ENCODE results near the gene PPP1R13B. TPM values are rescaled to one million over a fixed set of nuclear protein-coding genes. Genes with fewer than 3 reads are reported as not detected.

The PPP1R13B gene
- total RNA-seq, 2 donors from 2014 or later: 11.7 to 12.1 TPM

GRCh38 chr14:103736546-103737431 lies 110.6 kb downstream of the PPP1R13B start:
- DNase-seq (ENCODE audit: low spot score in 2 of 2) (no peak), ATAC-seq (no peak)
- H3K9me3 Mint-ChIP-seq: no peaks in the 10 kb centered on the region
- H3K27ac Mint-ChIP-seq: no peak overlapping the region
- H3K36me3 Mint-ChIP-seq: no peaks in the 10 kb centered on the region

DNA sequence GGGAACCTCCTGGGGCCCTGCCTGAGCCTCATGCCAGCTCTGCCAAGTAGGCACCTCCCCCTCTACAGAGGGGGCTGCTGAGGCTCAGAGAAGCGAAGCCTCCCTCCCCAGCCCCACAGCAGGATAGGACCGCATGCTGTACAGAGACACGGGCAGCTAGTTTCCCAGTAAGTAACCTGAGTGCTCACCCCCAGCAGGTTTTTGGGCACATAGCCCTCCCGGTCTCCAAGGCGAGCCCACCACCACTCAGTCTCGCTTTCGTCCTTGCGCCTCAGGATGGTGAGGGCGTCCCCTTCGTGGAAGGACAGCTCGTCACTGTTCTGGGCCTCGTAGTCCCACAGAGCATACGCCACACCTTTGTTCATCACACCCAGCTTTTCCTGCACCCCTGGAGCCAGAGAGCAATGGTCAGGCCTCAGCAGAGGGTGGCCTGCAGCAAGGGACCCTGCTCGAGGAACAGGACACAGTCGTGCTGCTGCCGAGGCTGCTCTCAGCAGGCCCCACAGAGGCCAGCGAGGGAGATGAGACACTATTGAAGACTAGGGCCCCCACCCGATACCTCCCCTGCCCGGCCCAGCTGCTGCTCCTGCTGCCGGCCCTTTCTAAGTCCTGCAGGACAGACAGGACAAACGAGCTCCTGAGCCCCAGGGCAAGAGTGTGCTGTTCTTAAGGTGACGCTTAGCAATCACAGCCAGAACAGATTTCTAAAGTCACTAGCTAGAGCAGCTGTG lies 111.4 kb downstream of the PPP1R13B start:
- ATAC-seq (no peak), DNase-seq (ENCODE audit: low spot score in 2 of 2) (no peak)
- H3K36me3 Mint-ChIP-seq: no peaks in the 10 kb centered on the region
- H3K27ac Mint-ChIP-seq: no peak overlapping the region
- H3K9me3 Mint-ChIP-seq: no peaks in the 10 kb centered on the region

DNA sequence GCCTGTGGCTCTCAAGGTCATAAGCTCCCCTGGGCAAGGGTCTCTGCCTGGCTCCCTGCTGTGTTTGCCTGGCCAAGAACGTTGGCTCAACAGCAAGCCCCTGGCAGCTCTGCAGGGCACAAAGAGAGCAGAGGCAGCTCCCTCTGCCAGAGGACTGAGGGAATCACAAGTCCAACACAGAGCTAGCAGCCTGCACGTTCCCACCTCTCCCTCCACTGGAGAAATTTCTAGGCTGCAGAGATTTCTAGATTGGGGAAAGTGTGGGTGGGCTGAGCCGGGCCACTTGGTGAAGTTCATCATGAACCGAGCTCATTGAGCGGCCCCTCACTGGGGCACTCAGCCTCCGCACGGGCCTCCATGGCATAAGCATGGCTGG lies 111.9 kb downstream of the PPP1R13B start:
- DNase-seq (ENCODE audit: low spot score in 2 of 2) (no peak), ATAC-seq (no peak)
- Mint-ChIP-seq H3K36me3 (no peaks in the 10 kb centered on the region), H3K9me3 (no peaks in the 10 kb centered on the region), H3K27ac (no peak overlapping the region)

DNA sequence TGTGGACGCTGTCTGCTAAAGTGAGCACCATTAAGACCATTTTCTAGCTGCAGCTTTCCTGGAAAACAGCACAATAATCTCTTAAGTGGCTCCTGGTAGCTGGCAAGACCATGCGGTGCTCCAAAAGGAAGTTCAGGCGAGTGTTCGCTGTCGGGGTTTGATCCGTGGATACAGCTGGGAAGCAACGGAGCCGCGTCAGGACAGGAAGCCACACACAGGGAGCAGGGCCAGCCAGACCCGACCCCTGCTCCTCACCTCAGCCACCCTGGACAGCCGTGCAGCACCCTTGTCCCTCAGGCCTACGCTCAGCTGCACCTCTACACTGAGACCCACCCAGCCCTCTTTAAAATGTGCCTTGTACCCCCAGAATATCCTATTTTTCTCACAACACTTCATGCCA lies 112.4 kb downstream of the PPP1R13B start:
- ATAC-seq (no peak), DNase-seq (ENCODE audit: low spot score in 2 of 2) (no peak)
- Mint-ChIP-seq H3K27ac (peak overlapping the region in 1 of 2 donors; percentile 19), H3K9me3 (no peaks in the 10 kb centered on the region), H3K36me3 (no peaks in the 10 kb centered on the region)

- H3K9me3 Mint-ChIP-seq: no peaks in the 10 kb centered on the region
- H3K27ac Mint-ChIP-seq: peak overlapping the region in 1 of 2 donors; percentile 19
- no peak for DNase-seq (ENCODE audit: low spot score in 2 of 2)
- no peaks in the 10 kb centered on the region for H3K36me3 Mint-ChIP-seq
- no peak for ATAC-seq
Observed at GRCh38 chr14:103734081-103734888, 113.1 kb downstream of the PPP1R13B start.

GRCh38 chr14:103733651-103734050 lies 113.7 kb downstream of the PPP1R13B start:
- no peak for DNase-seq (ENCODE audit: low spot score in 2 of 2)
- no peak for ATAC-seq
- no peaks in the 10 kb centered on the region for H3K9me3 Mint-ChIP-seq
- H3K36me3 Mint-ChIP-seq: no peaks in the 10 kb centered on the region
- H3K27ac Mint-ChIP-seq: no peak overlapping the region

GRCh38 chr14:103732868-103733620 lies 114.3 kb downstream of the PPP1R13B start:
- Mint-ChIP-seq H3K9me3 (no peaks in the 10 kb centered on the region), H3K27ac (peak overlapping the region; percentile 66 to 85), H3K36me3 (no peaks in the 10 kb centered on the region)
- no peak for ATAC-seq
- DNase-seq (ENCODE audit: low spot score in 2 of 2): no peak

DNA sequence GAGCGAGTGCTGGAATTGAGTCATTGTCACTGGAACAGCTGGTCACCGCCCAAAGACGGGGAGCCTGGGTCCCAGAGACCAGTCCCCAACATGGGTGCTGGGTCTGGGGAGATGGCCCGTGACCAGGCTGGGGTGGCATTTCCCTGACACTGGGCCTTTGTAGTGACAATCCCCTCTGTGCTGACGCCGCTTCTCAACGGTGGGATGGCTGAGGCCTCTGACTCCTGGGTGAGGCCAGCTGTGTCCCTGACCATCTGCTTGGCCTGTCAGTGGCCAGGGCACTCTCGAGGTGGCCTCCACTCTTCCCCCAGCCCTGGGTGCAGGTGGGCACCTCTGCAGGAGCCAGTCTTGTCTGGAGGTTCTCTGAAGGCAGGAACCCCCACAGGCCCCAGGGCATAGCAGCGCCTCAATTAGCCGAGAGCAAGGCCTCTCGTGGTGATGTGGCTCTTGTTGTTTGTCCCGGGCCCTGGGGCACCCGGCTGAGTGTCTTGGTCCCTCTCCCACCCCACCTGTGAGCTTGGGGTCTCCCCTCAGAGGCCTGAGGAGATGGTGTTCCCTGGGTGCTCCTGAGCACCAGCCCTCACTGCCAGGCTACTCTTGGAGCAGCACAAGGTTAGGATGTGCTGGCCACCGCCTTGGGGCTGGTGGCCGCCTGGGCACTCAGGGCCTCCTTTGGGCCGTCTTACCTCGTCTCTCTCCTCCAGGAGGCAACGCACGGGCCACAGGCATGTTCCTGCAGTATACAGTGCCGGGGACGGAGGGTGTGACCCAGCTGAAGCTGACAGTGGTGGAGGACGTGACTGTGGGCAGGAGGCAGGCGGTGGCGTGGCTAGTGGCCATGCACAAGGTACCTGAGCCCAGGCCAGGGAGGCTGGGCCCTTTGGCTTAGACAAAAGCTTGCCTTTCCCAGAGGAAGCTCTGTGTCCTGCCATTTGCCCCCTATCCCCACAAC lies 115.2 kb downstream of the PPP1R13B start:
- ATAC-seq (no peak), DNase-seq (ENCODE audit: low spot score in 2 of 2) (no peak)
- Mint-ChIP-seq H3K27ac (peak overlapping the region in 1 of 2 donors; percentile 66), H3K9me3 (no peaks in the 10 kb centered on the region), H3K36me3 (no peaks in the 10 kb centered on the region)

DNA sequence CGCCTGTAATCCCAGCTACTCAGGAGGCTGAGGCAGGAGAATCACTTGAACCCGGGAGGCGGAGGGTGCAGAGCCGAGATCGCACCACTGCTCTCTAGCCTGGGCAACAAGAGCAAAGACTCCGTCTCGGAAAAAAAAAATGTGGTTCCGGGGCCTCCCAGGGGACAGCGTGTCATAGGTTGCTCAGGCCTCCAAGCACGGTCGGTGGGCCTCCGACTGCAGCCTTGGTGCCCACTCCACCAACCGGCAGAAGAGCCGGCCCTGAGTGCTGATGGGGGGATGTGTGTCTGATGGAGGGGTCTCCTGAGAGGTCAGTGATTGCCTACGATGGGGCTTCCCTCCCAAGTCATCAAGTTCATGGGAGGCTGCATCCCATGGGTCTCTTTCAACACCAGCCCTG lies 115.9 kb downstream of the PPP1R13B start:
- Mint-ChIP-seq H3K27ac (no peak overlapping the region), H3K36me3 (no peaks in the 10 kb centered on the region)
- ATAC-seq: no peak

DNA sequence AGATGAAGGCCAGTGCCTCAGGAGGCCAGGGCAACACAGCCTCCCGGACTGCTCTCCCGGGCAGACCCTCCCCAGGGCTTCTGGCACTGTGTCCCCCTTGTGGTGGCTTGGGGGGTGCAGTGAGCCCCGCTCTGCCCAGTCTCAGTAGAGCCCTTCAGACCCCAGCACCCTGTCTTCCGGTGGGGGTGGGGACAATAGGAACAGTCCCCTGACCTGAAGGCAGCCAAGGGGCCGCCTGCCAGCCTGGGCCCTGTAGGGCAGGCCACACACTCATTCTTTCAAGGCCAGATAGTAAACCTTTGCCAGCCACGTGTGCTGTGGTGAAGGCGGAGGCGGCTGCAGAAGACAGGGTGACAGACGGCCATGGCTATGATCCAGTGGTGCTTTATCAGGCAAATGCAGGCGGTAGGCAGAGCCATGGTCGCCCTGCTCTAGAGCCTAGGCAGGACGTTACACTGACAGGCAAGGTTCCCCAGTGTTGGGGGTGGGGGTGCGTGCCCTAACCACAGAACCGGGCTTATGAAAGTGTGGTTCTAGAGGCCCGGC lies 116.8 kb downstream of the PPP1R13B start:
- Mint-ChIP-seq H3K36me3 (no peaks in the 10 kb centered on the region), H3K9me3 (no peaks in the 10 kb centered on the region), H3K27ac (no peak overlapping the region)
- ATAC-seq (no peak), DNase-seq (ENCODE audit: low spot score in 2 of 2) (no peak)

More for the DNA sequence above, 115.9 kb downstream of the PPP1R13B start:
- DNase-seq (ENCODE audit: low spot score in 2 of 2): no peak
- no peaks in the 10 kb centered on the region for H3K9me3 Mint-ChIP-seq

GRCh38 chr14:103729496-103730448 lies 117.6 kb downstream of the PPP1R13B start:
- H3K36me3 Mint-ChIP-seq: no peaks in the 10 kb centered on the region
- no peak for ATAC-seq

DNA sequence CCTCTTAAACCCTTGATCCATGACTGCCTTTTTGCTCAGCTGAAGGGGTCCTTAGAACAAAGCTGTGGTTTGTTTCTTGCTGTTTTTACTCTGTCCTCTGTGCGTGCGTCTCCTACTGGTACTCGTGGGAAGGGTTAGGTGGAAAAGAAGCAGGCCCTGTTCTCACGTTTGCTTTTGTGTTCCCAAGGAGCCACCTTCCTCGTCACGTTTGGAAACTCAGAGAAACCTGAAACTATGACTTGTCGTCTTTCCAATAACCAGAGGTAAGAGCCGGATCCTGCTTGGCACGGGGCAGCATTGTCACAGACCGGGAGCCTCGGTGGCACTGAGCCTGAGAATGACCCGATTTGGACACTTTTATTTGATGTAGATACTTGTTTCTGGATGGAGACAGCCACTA lies 118.7 kb downstream of the PPP1R13B start:
- no peak for ATAC-seq
- Mint-ChIP-seq H3K36me3 (no peaks in the 10 kb centered on the region), H3K27ac (no peak overlapping the region), H3K9me3 (no peaks in the 10 kb centered on the region)
- DNase-seq (ENCODE audit: low spot score in 2 of 2): no peak

More at GRCh38 chr14:103729496-103730448, 117.6 kb downstream of the PPP1R13B start:
- DNase-seq (ENCODE audit: low spot score in 2 of 2): no peak
- no peaks in the 10 kb centered on the region for H3K9me3 Mint-ChIP-seq
- peak overlapping the region in 1 of 2 donors; percentile 82 for H3K27ac Mint-ChIP-seq

- no peak for DNase-seq (ENCODE audit: low spot score in 2 of 2)
- Mint-ChIP-seq H3K36me3 (no peaks in the 10 kb centered on the region), H3K9me3 (no peaks in the 10 kb centered on the region), H3K27ac (no peak overlapping the region)
- ATAC-seq: no peak
Observed at GRCh38 chr14:103728141-103728540, 119.2 kb downstream of the PPP1R13B start.

DNA sequence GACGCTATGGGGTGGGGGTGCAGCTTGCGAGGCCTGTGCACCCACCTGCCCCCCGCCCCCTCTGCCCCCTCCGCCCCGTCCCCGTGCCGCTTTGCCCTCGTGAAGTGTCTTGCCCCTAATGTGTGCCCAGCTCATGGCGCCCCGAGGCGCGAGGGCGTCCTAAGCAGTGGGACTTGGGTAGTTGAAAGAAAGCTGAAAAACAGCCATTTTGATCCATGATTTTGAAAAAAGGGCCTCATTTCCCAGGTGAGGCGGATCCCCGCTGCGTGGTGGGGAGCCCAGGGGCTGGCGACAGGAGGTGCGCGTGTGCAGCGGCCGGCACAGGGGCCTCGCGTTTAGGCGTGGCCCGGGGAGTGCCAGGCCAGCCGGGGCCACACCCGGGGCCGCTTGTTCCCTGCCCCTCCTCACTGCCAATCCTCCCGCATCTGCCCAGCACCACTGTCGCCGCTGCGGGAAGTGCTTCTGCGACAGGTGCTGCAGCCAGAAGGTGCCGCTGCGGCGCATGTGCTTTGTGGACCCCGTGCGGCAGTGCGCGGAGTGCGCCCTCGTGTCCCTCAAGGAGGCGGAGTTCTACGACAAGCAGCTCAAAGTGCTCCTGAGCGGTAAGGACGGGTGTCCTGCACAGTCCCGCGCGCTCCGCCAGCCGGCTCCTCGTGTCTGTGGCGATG lies 119.9 kb downstream of the PPP1R13B start:
- no peak for ATAC-seq
- DNase-seq (ENCODE audit: low spot score in 2 of 2): no peak
- Mint-ChIP-seq H3K27ac (no peak overlapping the region), H3K36me3 (no peaks in the 10 kb centered on the region), H3K9me3 (no peaks in the 10 kb centered on the region)

All from activated naive CD4-positive, alpha-beta T cell treated with anti-CD3 and anti-CD28 coated beads, Interleukin-2, amount 50 U/mL, for 72 hours (primary cell).